HG03139 (cell line): Measurements from ENCODE around the gene ETV5.
A peak's percentile ranks its signal among the peaks of the same experiment; 100 is the strongest.
"Not testable (repeated sequence)": the region's sequence is repeated elsewhere in the genome, so short reads cannot be mapped to it uniquely, and the experiment has no call there.

Experiments used
- ATAC-seq: cut with Tn5 transposase; IDR thresholded peaks from one replicate; pipeline ENCODE4 v1.9.1; 2021; ENCODE audit not compliant: unreplicated experiment

ETV5 gene

GRCh38 chr3:186069199-186069598, 39.7 kb downstream of the ETV5 start:
- no peak for ATAC-seq

GRCh38 chr3:186068243-186068552, 40.7 kb downstream of the ETV5 start:
- no peak for ATAC-seq

- no peak for ATAC-seq
These were observed 41.3 kb downstream of the ETV5 start for GRCh38 chr3:186067360-186068242.

- ATAC-seq, result peak; percentile 81
These were observed 48.7 kb downstream of the ETV5 start for GRCh38 chr3:186060222-186060621.

GRCh38 chr3:186059192-186059591, 49.7 kb downstream of the ETV5 start:
- ATAC-seq, result no peak

GRCh38 chr3:186058225-186058624, 50.7 kb downstream of the ETV5 start:
- ATAC-seq, result no peak

GRCh38 chr3:186057594-186057993, 51.3 kb downstream of the ETV5 start:
- ATAC-seq, result no peak

GRCh38 chr3:186054792-186055352, 54.0 kb downstream of the ETV5 start:
- no peak for ATAC-seq

GRCh38 chr3:186053954-186054791, 54.7 kb downstream of the ETV5 start:
- ATAC-seq, result no peak

GRCh38 chr3:186052096-186052840, 56.6 kb downstream of the ETV5 start:
- ATAC-seq, result no peak

GRCh38 chr3:186049001-186049400, 59.9 kb downstream of the ETV5 start:
- ATAC-seq, result no peak

- ATAC-seq, result no peak
These were observed 60.8 kb downstream of the ETV5 start for GRCh38 chr3:186048119-186048518.

GRCh38 chr3:186046838-186047237, 62.1 kb downstream of the ETV5 start:
- no peak for ATAC-seq

- ATAC-seq, result no peak
These were observed 63.9 kb downstream of the ETV5 start for GRCh38 chr3:186044968-186045367.

- ATAC-seq, result no peak
These were observed 64.5 kb downstream of the ETV5 start for GRCh38 chr3:186044427-186044826.

- no peak for ATAC-seq
These were observed 66.2 kb downstream of the ETV5 start for GRCh38 chr3:186042521-186043202.

- ATAC-seq, result no peak
These were observed 66.9 kb downstream of the ETV5 start for GRCh38 chr3:186042036-186042435.

GRCh38 chr3:186038360-186038759, 70.5 kb downstream of the ETV5 start:
- no peak for ATAC-seq

- no peak for ATAC-seq
These were observed 73.6 kb downstream of the ETV5 start for GRCh38 chr3:186035277-186035676.

- ATAC-seq, result no peak
These were observed 76.6 kb downstream of the ETV5 start for GRCh38 chr3:186032321-186032720.

GRCh38 chr3:186025993-186026392, 82.9 kb downstream of the ETV5 start:
- ATAC-seq, result not testable (repeated sequence)
